Measurements from ENCODE around the gene C11orf68. TPM values are rescaled to one million over a fixed set of nuclear protein-coding genes. Genes with fewer than 3 reads are reported as not detected.

Gene C11orf68
- total RNA-seq, 1 experiment from 2014 or later = 48.0 TPM

GRCh38 chr11:65916391-65916790, 2.5 kb downstream of the C11orf68 start:
- H3K4me3 Mint-ChIP-seq (ENCODE audit: unreplicated experiment) = peak overlapping the region; percentile 89
- H3K4me1 Mint-ChIP-seq (ENCODE audit: insufficient read depth, unreplicated experiment) = peaks cover 43% of the 10 kb centered on the region
- intact Hi-C loops (cut with micrococcal nuclease) = loop anchor here (5.0 kb wide), 1 partner anchor 254 kb away; the partner anchor contains the start of gene RELA
- no peaks in the 10 kb centered on the region for H3K9me3 Mint-ChIP-seq (ENCODE audit: unreplicated experiment)
- BruUV-seq (replicated peaks) = no TSS peak
- CTCF ChIA-PET = interaction anchor here (0.7 to 2.4 kb wide), 5 partner anchors 25 to 56 kb away, joined by 3 to 15 read pairs (median 11); partner anchors contain the start of genes CCDC85B, FIBP and MUS81
- H3K27me3 Mint-ChIP-seq (ENCODE audit: insufficient read depth, unreplicated experiment) = no peaks in the 10 kb centered on the region
- DNase-seq (ENCODE audit: unreplicated experiment) = no peak
- H3K27ac Mint-ChIP-seq (ENCODE audit: low read depth, unreplicated experiment) = peak overlapping the region; percentile 86
- POLR2A ChIA-PET = interaction anchor here (0.5 to 8.0 kb wide), 14 partner anchors 10 to 301 kb away, joined by 3 to 122 read pairs (median 5); partner anchors contain the start of genes BANF1, CCDC85B, CFL1 and EIF1AD
- peaks cover under 1% of the 10 kb centered on the region for H3K36me3 Mint-ChIP-seq (ENCODE audit: insufficient read depth, unreplicated experiment)
- no peak for TF ChIP-seq CTCF (IDR thresholded peaks at IDR 0.05; ENCODE audit: unreplicated experiment)

GRCh38 chr11:65915821-65916251, 3.0 kb downstream of the C11orf68 start:
- no peaks in the 10 kb centered on the region for H3K27me3 Mint-ChIP-seq (ENCODE audit: insufficient read depth, unreplicated experiment)
- H3K27ac Mint-ChIP-seq (ENCODE audit: low read depth, unreplicated experiment) = peak overlapping the region; percentile 86
- no TSS peak for BruUV-seq (replicated peaks)
- TF ChIP-seq CTCF (IDR thresholded peaks at IDR 0.05; ENCODE audit: unreplicated experiment) = no peak
- peaks cover 43% of the 10 kb centered on the region for H3K4me1 Mint-ChIP-seq (ENCODE audit: insufficient read depth, unreplicated experiment)
- intact Hi-C loops (cut with micrococcal nuclease) = loop anchor here (2.0 to 5.0 kb wide), 2 partner anchors 15 to 254 kb away; partner anchors contain the start of genes FOSL1 and RELA
- CTCF ChIA-PET = interaction anchor here (0.7 to 2.4 kb wide), 5 partner anchors 24 to 56 kb away, joined by 3 to 15 read pairs (median 11); partner anchors contain the start of genes CCDC85B, FIBP and MUS81
- H3K9me3 Mint-ChIP-seq (ENCODE audit: unreplicated experiment) = no peaks in the 10 kb centered on the region
- no peaks in the 10 kb centered on the region for H3K36me3 Mint-ChIP-seq (ENCODE audit: insufficient read depth, unreplicated experiment)
- DNase-seq (ENCODE audit: unreplicated experiment) = peak; percentile 95
- POLR2A ChIA-PET = interaction anchor here (0.5 to 8.0 kb wide), 18 partner anchors 10 to 419 kb away, joined by 3 to 122 read pairs (median 4); partner anchors contain the start of genes AP5B1, BANF1, CCDC85B and CFL1
- H3K4me3 Mint-ChIP-seq (ENCODE audit: unreplicated experiment) = peak overlapping the region; percentile 89

GRCh38 chr11:65915101-65915820, 3.6 kb downstream of the C11orf68 start:
- H3K27ac Mint-ChIP-seq (ENCODE audit: low read depth, unreplicated experiment) = peak overlapping the region; percentile 86
- BruUV-seq (replicated peaks) = no TSS peak
- H3K4me3 Mint-ChIP-seq (ENCODE audit: unreplicated experiment) = peak overlapping the region; percentile 89

More at GRCh38 chr11:65915101-65915820, 3.6 kb downstream of the C11orf68 start:
- CTCF ChIA-PET = interaction anchor here (0.7 to 2.4 kb wide), 6 partner anchors 15 to 55 kb away, joined by 3 to 15 read pairs (median 8); partner anchors contain the start of genes CCDC85B, FIBP, FOSL1 and MUS81
- H3K36me3 Mint-ChIP-seq (ENCODE audit: insufficient read depth, unreplicated experiment) = no peaks in the 10 kb centered on the region
- no peaks in the 10 kb centered on the region for H3K27me3 Mint-ChIP-seq (ENCODE audit: insufficient read depth, unreplicated experiment)
- DNase-seq (ENCODE audit: unreplicated experiment) = peak; percentile 46
- POLR2A ChIA-PET = interaction anchor here (0.6 to 8.0 kb wide), 17 partner anchors 9 to 418 kb away, joined by 3 to 122 read pairs (median 4); partner anchors contain the start of genes AP5B1, BANF1, CCDC85B and CFL1
- H3K9me3 Mint-ChIP-seq (ENCODE audit: unreplicated experiment) = no peaks in the 10 kb centered on the region
- TF ChIP-seq CTCF (IDR thresholded peaks at IDR 0.05; ENCODE audit: unreplicated experiment) = no peak
- intact Hi-C loops (cut with micrococcal nuclease) = loop anchor here (2.0 to 5.0 kb wide), 2 partner anchors 14 to 253 kb away; partner anchors contain the start of genes FOSL1 and RELA
- peaks cover 39% of the 10 kb centered on the region for H3K4me1 Mint-ChIP-seq (ENCODE audit: insufficient read depth, unreplicated experiment)
